H1 (cell line): Measurements from ENCODE around the gene TLE4. TPM values are rescaled to one million over a fixed set of nuclear protein-coding genes. Genes with fewer than 3 reads are reported as not detected.

Source experiments
- CTCF ChIA-PET: fragments of 300-600 bp; sonication (Branson Sonifier 250); formaldehyde crosslinking; loops from one replicate; lab custom pipeline; 2021; ENCODE audit not compliant: partially characterized antibody; lab: Charles Lee
- POLR2A ChIA-PET: fragments of 300-600 bp; sonication (Branson Sonifier 250); formaldehyde crosslinking; loops from one replicate; lab custom pipeline; 2021; ENCODE audit warnings: inconsistent platforms; ENCODE audit not compliant: partially characterized antibody; lab: Charles Lee
- DNase-seq, 2 experiments: peaks; one replicate each; pipeline versions ENCODE4 v3.0.0 to v3.0.0-alpha.2; 2010 to 2022; ENCODE audit warnings: low spot score in 2 of 2, low read depth in 1 of 2, mixed read lengths in 1 of 2
- FAIRE-seq: peaks from 2 replicates; lab custom pipeline; 2011; peaks lifted over from hg19 to GRCh38; lab: Jason Lieb, UNC
- H2AFZ ChIP-seq: 2 replicates; pipeline ENCODE4 v1.8.1; 2012; ENCODE audit warnings: low read length, inconsistent platforms
- H2AK5ac ChIP-seq: 2 replicates; pipeline ENCODE4 v1.6.1; 2013; ENCODE audit warnings: low read depth, low read length
- H2BK120ac ChIP-seq: replicated peaks from 2 replicates; pipeline ENCODE3; 2013; ENCODE audit warnings: low read depth, low read length, inconsistent platforms
- H2BK12ac ChIP-seq: 2 replicates; pipeline ENCODE4 v1.6.1; 2013; ENCODE audit warnings: low read depth, low read length
- H2BK15ac ChIP-seq: 2 replicates; pipeline ENCODE4 v1.6.1; 2013; ENCODE audit warnings: low read length
- H2BK20ac ChIP-seq: 2 replicates; pipeline ENCODE4 v1.6.1; 2013; ENCODE audit warnings: low read length
- H2BK5ac ChIP-seq: 2 replicates; pipeline ENCODE4 v1.6.1; 2013; ENCODE audit warnings: low read depth, low read length
- H3K14ac ChIP-seq: 2 replicates; pipeline ENCODE4 v1.6.1; 2013; ENCODE audit warnings: inconsistent platforms; ENCODE audit not compliant: insufficient read length
- H3K18ac ChIP-seq: 2 replicates; pipeline ENCODE4 v1.6.1; 2013; ENCODE audit warnings: low read length; ENCODE audit errors: extremely low read depth
- H3K23ac ChIP-seq: 2 replicates; pipeline ENCODE4 v1.6.1; 2013; ENCODE audit warnings: inconsistent platforms; ENCODE audit not compliant: insufficient read length
- H3K23me2 ChIP-seq: 2 replicates; pipeline ENCODE4 v1.6.1; 2013; ENCODE audit warnings: low read depth, low read length
- H3K27ac ChIP-seq: 2 replicates; pipeline ENCODE4 v1.6.1; 2011; ENCODE audit warnings: low read depth, low read length, inconsistent platforms
- H3K27me3 ChIP-seq, 4 experiments: replicated peaks in 1 of 4; 1 replicate in 1 of 4; 2 replicates in 3 of 4; pipeline versions ENCODE4 v1.6.1 to v1.8.1; 2011 to 2013; ENCODE audit warnings: low read length in 3 of 4, mild to moderate bottlenecking in 3 of 4, inconsistent platforms in 2 of 4, mixed read lengths in 2 of 4, moderate library complexity in 1 of 4; ENCODE audit not compliant: control insufficient read depth in 3 of 4, insufficient read depth in 3 of 4; ENCODE audit errors: extremely low read depth in 1 of 4
- H3K36me3 ChIP-seq, 4 experiments: 2 replicates each; pipeline versions ENCODE4 v1.6.1 to v1.8.1; 2011 to 2013; ENCODE audit warnings: mild to moderate bottlenecking in 4 of 4, low read length in 3 of 4, moderate library complexity in 2 of 4, control low read depth in 1 of 4, inconsistent platforms in 1 of 4; ENCODE audit not compliant: insufficient read depth in 4 of 4, control insufficient read depth in 2 of 4
- H3K4ac ChIP-seq: replicated peaks from 2 replicates; pipeline ENCODE3; 2013; ENCODE audit warnings: low read length, low read depth, mixed read lengths, inconsistent platforms; ENCODE audit not compliant: insufficient read length
- H3K4me1 ChIP-seq, 4 experiments: replicated peaks in 1 of 4; 1 replicate in 1 of 4; 2 replicates in 3 of 4; pipeline versions ENCODE4 v1.6.1 to v1.8.1; 2011 to 2013; ENCODE audit warnings: low read length in 3 of 4, inconsistent platforms in 2 of 4, mixed read lengths in 1 of 4; ENCODE audit not compliant: insufficient read depth in 4 of 4, control insufficient read depth in 3 of 4
- H3K4me2 ChIP-seq, 2 experiments: 2 replicates each; pipeline versions ENCODE4 v1.6.1 to v1.8.1; 2011 to 2013; ENCODE audit warnings: low read depth in 2 of 2, low read length in 2 of 2, control low read depth in 1 of 2, inconsistent platforms in 1 of 2, mild to moderate bottlenecking in 1 of 2; ENCODE audit not compliant: insufficient read depth in 1 of 2
- H3K4me3 ChIP-seq, 4 experiments: fragments of 200-600, 300-600 bp in 1 of 4; sonication (generic), shearing (Covaris generic), sonication (Bioruptor Twin) in 1 of 4; 2 replicates each; pipeline versions ENCODE4 v1.5.1 to v1.8.1; 2011 to 2016; ENCODE audit warnings: low read length in 4 of 4, low read depth in 3 of 4, control low read depth in 2 of 4, inconsistent platforms in 2 of 4, mild to moderate bottlenecking in 2 of 4, mixed read lengths in 1 of 4, moderate library complexity in 1 of 4; ENCODE audit not compliant: insufficient read depth in 2 of 4; ENCODE audit errors: extremely low read depth in 1 of 4
- H3K56ac ChIP-seq: replicated peaks from 2 replicates; pipeline ENCODE3; 2013; ENCODE audit warnings: low read depth, mild to moderate bottlenecking, mixed read lengths, low read length, inconsistent platforms; ENCODE audit not compliant: insufficient read length
- H3K79me1 ChIP-seq: 2 replicates; pipeline ENCODE4 v1.6.1; 2013; ENCODE audit warnings: low read depth, low read length, control low read depth
- H3K79me2 ChIP-seq, 2 experiments: 2 replicates each; pipeline versions ENCODE4 v1.6.1 to v1.8.1; 2012 to 2013; ENCODE audit warnings: low read length in 2 of 2, mild to moderate bottlenecking in 2 of 2, inconsistent platforms in 1 of 2; ENCODE audit not compliant: insufficient read depth in 2 of 2, control insufficient read depth in 1 of 2
- H3K9ac ChIP-seq, 4 experiments: replicated peaks in 1 of 4; 1 replicate in 1 of 4; 2 replicates in 3 of 4; pipeline versions ENCODE4 v1.6.1 to v1.8.1; 2011 to 2013; ENCODE audit warnings: low read depth in 3 of 4, low read length in 3 of 4, control low read depth in 2 of 4, mild to moderate bottlenecking in 2 of 4, moderate library complexity in 2 of 4, inconsistent platforms in 1 of 4; ENCODE audit errors: extremely low read depth in 1 of 4
- H3K9me3 ChIP-seq, 2 experiments: 2 replicates each; pipeline versions ENCODE4 v1.6.1 to v1.8.1; 2012 to 2013; ENCODE audit warnings: mild to moderate bottlenecking in 2 of 2, moderate library complexity in 2 of 2, control low read depth in 1 of 2, inconsistent platforms in 1 of 2, low read depth in 1 of 2, low read length in 1 of 2, mixed read lengths in 1 of 2; ENCODE audit not compliant: insufficient read depth in 2 of 2
- H4K20me1 ChIP-seq, 2 experiments: replicated peaks in 1 of 2; 2 replicates each; pipeline versions ENCODE3 to v1.8.1; 2011 to 2013; ENCODE audit warnings: inconsistent platforms in 2 of 2, low read length in 2 of 2, mild to moderate bottlenecking in 1 of 2; ENCODE audit not compliant: insufficient read depth in 2 of 2, control insufficient read depth in 1 of 2
- H4K5ac ChIP-seq: 2 replicates; pipeline ENCODE4 v1.6.1; 2013; ENCODE audit warnings: low read length, low read depth, mixed read lengths, inconsistent platforms; ENCODE audit not compliant: insufficient read length
- H4K8ac ChIP-seq: 2 replicates; pipeline ENCODE4 v1.8.0; 2013; ENCODE audit warnings: mild to moderate bottlenecking, moderate library complexity, low read length, inconsistent platforms; ENCODE audit not compliant: insufficient read depth; ENCODE audit errors: extremely low read depth
- H4K91ac ChIP-seq: replicated peaks from 2 replicates; pipeline ENCODE3; 2013; ENCODE audit warnings: low read length, mixed read lengths, inconsistent platforms; ENCODE audit not compliant: insufficient read length
- BACH1 ChIP-seq: IDR thresholded peaks from 2 replicates; pipeline ENCODE4 v1.6.1; 2012; ENCODE audit warnings: low read length, improper control_type of control experiment
- EP300 ChIP-seq, 2 experiments: IDR thresholded peaks; 1 replicate in 1 of 2; 2 replicates in 1 of 2; pipeline ENCODE4 v1.6.1; 2011 to 2012; ENCODE audit warnings: low read depth in 2 of 2, low read length in 2 of 2, mild to moderate bottlenecking in 2 of 2, borderline replicate concordance in 1 of 2, inconsistent platforms in 1 of 2, moderate library complexity in 1 of 2
- JUN ChIP-seq: IDR thresholded peaks from 2 replicates; pipeline ENCODE4 v1.6.1; 2011; ENCODE audit warnings: low read depth, mild to moderate bottlenecking, improper control_type of control experiment, low read length
- PHF8 ChIP-seq: fragments of 200-600 bp; sonication (generic); conservative IDR thresholded peaks from 2 replicates; pipeline ENCODE4 v1.7.1; 2012; ENCODE audit warnings: low read depth, mild to moderate bottlenecking, inconsistent platforms, low read length, moderate library complexity
- RNF2 ChIP-seq: fragments of 200-900, 300-1000 bp; sonication (generic); IDR thresholded peaks from 2 replicates; pipeline ENCODE4 v1.7.1; 2016; ENCODE audit warnings: borderline replicate concordance, low read depth, mild to moderate bottlenecking, antibody characterized with exemption, low read length; ENCODE audit not compliant: poor library complexity, severe bottlenecking; ENCODE audit errors: missing control alignments
- USF2 ChIP-seq: IDR thresholded peaks from 2 replicates; pipeline ENCODE4 v1.6.1; 2011; ENCODE audit warnings: low read length, improper control_type of control experiment
- WGBS, 2 experiments: shearing (Covaris generic) in 1 of 2; methylation state at CpG; one replicate each; pipeline versions ENCODE4 v1.1.6 to v1.1.7; 2013 to 2015; ENCODE audit warnings: low lambda C conversion rate in 2 of 2, mixed read lengths in 2 of 2, inconsistent platforms in 1 of 2, low coverage in 1 of 2, missing lambda C conversion rate in 1 of 2; ENCODE audit not compliant: insufficient replicate concordance in 2 of 2, insufficient coverage in 1 of 2, insufficient read length in 1 of 2; ENCODE audit errors: extremely low coverage in 1 of 2, missing lambda C conversion rate in 1 of 2; 5-methylcytosine and 5-hydroxymethylcytosine counted together
- polyA plus RNA-seq, 7 experiments: library from polyadenylated mRNA; depleted of rRNA in 3 of 7; stranded (reverse) in 5 of 7; unstranded in 2 of 7; fragments of >200 nt in 5 of 7; fragments of 200-250 nt in 2 of 7; gene quantifications; 1 replicate in 5 of 7; 2 replicates in 1 of 7; 4 replicates in 1 of 7; pipeline versions ENCODE4 v1.2.1 to v1.2.3, GENCODE V29; 2011 to 2013; ENCODE audit warnings: missing spikeins in 2 of 7, mixed read lengths in 2 of 7
- total RNA-seq: library from RNA; stranded (reverse); fragmentation: NEBNext Ultra II Directional; extraction: Animal tissue kit (Norgen Biotek cat#: 25700); gene quantifications from 2 replicates; pipeline ENCODE4 v1.2.1, GENCODE V29; 2021

Gene TLE4
- total and polyA plus RNA-seq, 2 of the 8 experiments (the other 6 are each of a cell fraction or from before 2014, with no cell fraction given), result 32.4 to 36.9 TPM

GRCh38 chr9:79689576-79689975 is 117.8 kb downstream of the TLE4 start:
- H3K23ac ChIP-seq, result no peak overlapping the region
- no peak overlapping the region for H3K56ac ChIP-seq
- H3K9ac ChIP-seq, result no peak overlapping the region
- no peak overlapping the region for H2AK5ac ChIP-seq
- no peak overlapping the region for H4K91ac ChIP-seq
- TF ChIP-seq JUN, result no peak
- TF ChIP-seq RNF2, result no peak
- TF ChIP-seq EP300 (IDR thresholded peaks at IDR 0.05; ENCODE audit: borderline replicate concordance in 1 of 2, low read depth in 2 of 2, low read length in 2 of 2), result no peak
- TF ChIP-seq USF2, result no peak
- TF ChIP-seq BACH1, result no peak
- TF ChIP-seq PHF8, result no peak
- no peak overlapping the region for H2AFZ ChIP-seq
- H3K14ac ChIP-seq, result no peak overlapping the region
- H3K23me2 ChIP-seq, result no peaks in the 10 kb centered on the region
- H3K79me1 ChIP-seq, result no peaks in the 10 kb centered on the region
- H2BK20ac ChIP-seq, result no peak overlapping the region
- no peak overlapping the region for H2BK15ac ChIP-seq
- H4K5ac ChIP-seq, result no peak overlapping the region
- H3K27me3 ChIP-seq, result no peaks in the 10 kb centered on the region
- H4K8ac ChIP-seq, result no peak overlapping the region
- DNase-seq (no peak), FAIRE-seq (no peak)
- peaks cover 0 to 6% (median 0%) of the 10 kb centered on the region in 4 experiments; a peak in 2 of 8 replicates for H3K36me3 ChIP-seq
- H3K4me2 ChIP-seq, result no peak overlapping the region
- no peak overlapping the region for H3K4ac ChIP-seq
- no peak overlapping the region for H2BK120ac ChIP-seq
- H3K4me3 ChIP-seq, result no peak overlapping the region
- peaks cover 0 to 3% of the 10 kb centered on the region in 2 experiments for H4K20me1 ChIP-seq
- no peaks in the 10 kb centered on the region for H3K9me3 ChIP-seq
- H2BK5ac ChIP-seq, result no peak overlapping the region
- whole genome bisulfite sequencing, 2 experiments, result 93% methylated on average over 4 of the region's 4 CpGs; no CpG with 5 or more reads in 1 of the 2 experiments
- no peak overlapping the region for H3K27ac ChIP-seq
- ChIA-PET POLR2A (no interaction called here), CTCF (no interaction called here)
- H3K4me1 ChIP-seq, result peaks cover 5 to 23% (median 16%) of the 10 kb centered on the region in 4 experiments; a peak in 6 of 7 replicates
- peaks cover 0 to 2% of the 10 kb centered on the region in 2 experiments; a peak in 1 of 4 replicates for H3K79me2 ChIP-seq
- no peak overlapping the region for H3K18ac ChIP-seq
- H2BK12ac ChIP-seq, result no peak overlapping the region
